ENCODE data around the gene DOK1. TPM values are rescaled to one million over a fixed set of nuclear protein-coding genes. Genes with fewer than 3 reads are reported as not detected.

Gene DOK1
- total and polyA plus RNA-seq, 2 donors from 2014 or later = 11.3 to 16.7 TPM

DNA sequence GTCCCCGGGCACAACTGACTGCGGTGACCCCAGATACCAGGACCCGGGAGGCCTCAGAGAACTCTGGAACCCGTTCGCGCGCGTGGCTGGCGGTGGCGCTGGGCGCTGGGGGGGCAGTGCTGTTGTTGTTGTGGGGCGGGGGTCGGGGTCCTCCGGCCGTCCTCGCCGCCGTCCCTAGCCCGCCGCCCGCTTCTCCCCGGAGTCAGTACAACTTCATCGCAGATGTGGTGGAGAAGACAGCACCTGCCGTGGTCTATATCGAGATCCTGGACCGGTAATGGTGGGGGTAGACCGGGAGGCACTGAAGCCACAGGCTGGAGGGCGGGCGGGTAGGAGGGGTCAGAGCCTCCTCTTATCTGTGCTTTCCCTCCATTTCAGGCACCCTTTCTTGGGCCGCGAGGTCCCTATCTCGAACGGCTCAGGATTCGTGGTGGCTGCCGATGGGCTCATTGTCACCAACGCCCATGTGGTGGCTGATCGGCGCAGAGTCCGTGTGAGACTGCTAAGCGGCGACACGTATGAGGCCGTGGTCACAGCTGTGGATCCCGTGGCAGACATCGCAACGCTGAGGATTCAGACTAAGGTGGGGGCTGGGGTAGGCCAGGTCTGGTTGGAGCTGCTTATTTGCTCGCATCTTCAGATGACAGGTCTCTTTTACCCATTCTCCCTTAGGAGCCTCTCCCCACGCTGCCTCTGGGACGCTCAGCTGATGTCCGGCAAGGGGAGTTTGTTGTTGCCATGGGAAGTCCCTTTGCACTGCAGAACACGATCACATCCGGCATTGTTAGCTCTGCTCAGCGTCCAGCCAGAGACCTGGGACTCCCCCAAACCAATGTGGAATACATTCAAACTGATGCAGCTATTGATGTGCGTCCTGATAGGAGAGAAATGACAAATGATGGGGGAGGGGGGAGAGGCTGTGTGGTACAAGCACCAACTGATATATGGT is 24.0 kb upstream of the DOK1 start:
- intact Hi-C loops (cut with DNase I) = no loop called here
- Histone ChIP-seq H3K4me3 (ENCODE audit: low read length in 3 of 3) (peak overlapping the region; percentile 58 to 91 (median 66)), H3K4me1 (ENCODE audit: control insufficient read depth in 2 of 3, insufficient read depth in 2 of 3, low read depth in 1 of 3, low read length in 3 of 3) (peaks cover 4 to 16% (median 7%) of the 10 kb centered on the region in 3 donors), H3K36me3 (ENCODE audit: control insufficient read depth in 2 of 3, insufficient read depth in 3 of 3, low read length in 3 of 3) (peaks cover 0 to 32% (median 19%) of the 10 kb centered on the region in 3 donors), H3K27me3 (ENCODE audit: control insufficient read depth, insufficient read depth, low read length) (no peaks in the 10 kb centered on the region), H3K9ac (ENCODE audit: low read length in 3 of 3) (peak overlapping the region; percentile 43 to 71 (median 45)), H3K27ac (ENCODE audit: low read depth in 2 of 2, low read length in 2 of 2) (peak overlapping the region; percentile 69 to 79), H3K9me3 (ENCODE audit: control insufficient read depth in 2 of 3, insufficient read depth in 1 of 3, low read length in 3 of 3) (no peaks in the 10 kb centered on the region)
- FAIRE-seq = no peak
- no peak for TF ChIP-seq CTCF (IDR thresholded peaks at IDR 0.05; ENCODE audit: borderline replicate concordance, extremely low read depth, insufficient read depth)
- DNase-seq = peak; percentile 31 to 88 (median 59)

- no peak for FAIRE-seq
- intact Hi-C loops (cut with DNase I) = no loop called here
- Histone ChIP-seq H3K9ac (ENCODE audit: low read length in 3 of 3) (no peak overlapping the region), H3K27me3 (ENCODE audit: control insufficient read depth, insufficient read depth, low read length) (no peaks in the 10 kb centered on the region), H3K4me3 (ENCODE audit: low read length in 3 of 3) (no peak overlapping the region), H3K4me1 (ENCODE audit: control insufficient read depth in 2 of 3, insufficient read depth in 2 of 3, low read depth in 1 of 3, low read length in 3 of 3) (peaks cover 4 to 16% (median 7%) of the 10 kb centered on the region in 3 donors), H3K36me3 (ENCODE audit: control insufficient read depth in 2 of 3, insufficient read depth in 3 of 3, low read length in 3 of 3) (peaks cover 0 to 24% (median 11%) of the 10 kb centered on the region in 3 donors), H3K27ac (ENCODE audit: low read depth in 2 of 2, low read length in 2 of 2) (no peak overlapping the region), H3K9me3 (ENCODE audit: control insufficient read depth in 2 of 3, insufficient read depth in 1 of 3, low read length in 3 of 3) (no peaks in the 10 kb centered on the region)
- TF ChIP-seq CTCF (IDR thresholded peaks at IDR 0.05; ENCODE audit: borderline replicate concordance, extremely low read depth, insufficient read depth) = no peak
- no peak for DNase-seq
Observed at GRCh38 chr2:74531666-74532065, 22.9 kb upstream of the DOK1 start.

- H3K36me3 ChIP-seq (ENCODE audit: control insufficient read depth in 2 of 3, insufficient read depth in 3 of 3, low read length in 3 of 3) = peaks cover 0 to 19% (median 6%) of the 10 kb centered on the region in 3 donors
- intact Hi-C loops (cut with DNase I) = no loop called here
- no peaks in the 10 kb centered on the region for H3K27me3 ChIP-seq (ENCODE audit: control insufficient read depth, insufficient read depth, low read length)
- H3K9me3 ChIP-seq (ENCODE audit: control insufficient read depth in 2 of 3, insufficient read depth in 1 of 3, low read length in 3 of 3) = no peaks in the 10 kb centered on the region
- TF ChIP-seq CTCF (IDR thresholded peaks at IDR 0.05; ENCODE audit: borderline replicate concordance, extremely low read depth, insufficient read depth) = peak; percentile 22
- H3K27ac ChIP-seq (ENCODE audit: low read depth in 2 of 2, low read length in 2 of 2) = no peak overlapping the region
- peak in 1 of 5 donors; percentile 57 for DNase-seq
- FAIRE-seq = no peak
- peaks cover 4 to 16% (median 7%) of the 10 kb centered on the region in 3 donors for H3K4me1 ChIP-seq (ENCODE audit: control insufficient read depth in 2 of 3, insufficient read depth in 2 of 3, low read depth in 1 of 3, low read length in 3 of 3)
- H3K4me3 ChIP-seq (ENCODE audit: low read length in 3 of 3) = no peak overlapping the region
- no peak overlapping the region for H3K9ac ChIP-seq (ENCODE audit: low read length in 3 of 3)
Observed at GRCh38 chr2:74532222-74532621, 22.3 kb upstream of the DOK1 start.

Data from kidney (tissue), 14 donors.